Measurements from ENCODE around the gene RHBDL1. TPM values are rescaled to one million over a fixed set of nuclear protein-coding genes. Genes with fewer than 3 reads are reported as not detected.
A peak's percentile ranks its signal among the peaks of the same experiment; 100 is the strongest.

RHBDL1 gene
- total RNA-seq, 2 donors from 2014 or later = 0.67 to 1.3 TPM

GRCh38 chr16:676913-677312, 1.4 kb downstream of the RHBDL1 start:
- H3K36me3 ChIP-seq = peaks cover 25% of the 10 kb centered on the region
- H3K9me3 ChIP-seq = no peaks in the 10 kb centered on the region
- peaks cover 0 to 44% of the 10 kb centered on the region in 2 donors for H3K4me1 ChIP-seq
- H3K4me3 ChIP-seq = no peak overlapping the region
- DNase-seq (ENCODE audit: low spot score) = no peak
- H3K27ac ChIP-seq = no peak overlapping the region
- no peaks in the 10 kb centered on the region for H3K27me3 ChIP-seq
- TF ChIP-seq, protein P1, sequence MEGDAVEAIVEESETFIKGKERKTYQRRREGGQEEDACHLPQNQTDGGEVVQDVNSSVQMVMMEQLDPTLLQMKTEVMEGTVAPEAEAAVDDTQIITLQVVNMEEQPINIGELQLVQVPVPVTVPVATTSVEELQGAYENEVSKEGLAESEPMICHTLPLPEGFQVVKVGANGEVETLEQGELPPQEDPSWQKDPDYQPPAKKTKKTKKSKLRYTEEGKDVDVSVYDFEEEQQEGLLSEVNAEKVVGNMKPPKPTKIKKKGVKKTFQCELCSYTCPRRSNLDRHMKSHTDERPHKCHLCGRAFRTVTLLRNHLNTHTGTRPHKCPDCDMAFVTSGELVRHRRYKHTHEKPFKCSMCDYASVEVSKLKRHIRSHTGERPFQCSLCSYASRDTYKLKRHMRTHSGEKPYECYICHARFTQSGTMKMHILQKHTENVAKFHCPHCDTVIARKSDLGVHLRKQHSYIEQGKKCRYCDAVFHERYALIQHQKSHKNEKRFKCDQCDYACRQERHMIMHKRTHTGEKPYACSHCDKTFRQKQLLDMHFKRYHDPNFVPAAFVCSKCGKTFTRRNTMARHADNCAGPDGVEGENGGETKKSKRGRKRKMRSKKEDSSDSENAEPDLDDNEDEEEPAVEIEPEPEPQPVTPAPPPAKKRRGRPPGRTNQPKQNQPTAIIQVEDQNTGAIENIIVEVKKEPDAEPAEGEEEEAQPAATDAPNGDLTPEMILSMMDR (IDR thresholded peaks at IDR 0.05) = no peak

DNA sequence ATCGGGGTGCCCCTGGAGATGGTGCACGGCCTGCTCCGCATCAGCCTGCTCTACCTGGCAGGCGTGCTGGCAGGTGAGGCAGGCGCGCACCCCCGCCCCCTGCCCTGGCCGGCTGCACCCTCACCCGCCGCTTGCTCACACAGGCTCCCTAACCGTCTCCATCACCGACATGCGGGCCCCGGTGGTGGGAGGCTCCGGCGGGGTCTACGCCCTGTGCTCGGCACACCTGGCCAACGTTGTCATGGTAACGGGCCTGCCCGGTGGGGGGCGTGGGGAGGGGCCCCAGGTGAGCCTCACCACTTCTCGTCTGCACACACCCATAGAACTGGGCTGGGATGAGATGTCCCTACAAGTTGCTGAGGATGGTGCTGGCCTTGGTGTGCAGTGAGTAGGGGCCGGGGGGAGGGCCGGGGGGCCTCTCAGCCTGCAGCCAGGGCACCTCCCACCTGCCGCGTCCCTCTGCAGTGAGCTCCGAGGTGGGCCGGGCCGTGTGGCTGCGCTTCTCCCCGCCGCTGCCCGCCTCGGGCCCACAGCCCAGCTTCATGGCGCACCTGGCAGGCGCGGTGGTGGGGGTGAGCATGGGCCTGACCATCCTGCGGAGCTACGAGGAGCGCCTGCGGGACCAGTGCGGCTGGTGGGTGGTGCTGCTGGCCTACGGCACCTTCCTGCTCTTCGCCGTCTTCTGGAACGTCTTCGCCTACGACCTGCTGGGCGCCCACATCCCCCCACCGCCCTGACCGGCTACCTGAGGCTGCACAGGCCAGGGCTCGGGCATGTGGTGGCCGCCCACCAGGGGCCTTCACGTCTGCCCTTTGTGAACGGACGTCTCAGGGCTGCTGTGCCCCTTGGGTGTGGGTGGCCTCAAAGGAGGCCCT, 2.1 kb downstream of the RHBDL1 start:
- H3K4me3 ChIP-seq = no peak overlapping the region
- no peak overlapping the region for H3K27ac ChIP-seq
- peaks cover 25% of the 10 kb centered on the region for H3K36me3 ChIP-seq
- TF ChIP-seq, protein P1 (IDR thresholded peaks at IDR 0.05) = no peak
- H3K4me1 ChIP-seq = peaks cover 0 to 51% of the 10 kb centered on the region in 2 donors
- H3K27me3 ChIP-seq = no peaks in the 10 kb centered on the region
- no peak for DNase-seq (ENCODE audit: low spot score)
- H3K9me3 ChIP-seq = no peaks in the 10 kb centered on the region

GRCh38 chr16:678209-678857, 2.9 kb downstream of the RHBDL1 start:
- H3K27me3 ChIP-seq = no peaks in the 10 kb centered on the region
- H3K36me3 ChIP-seq = peaks cover 23% of the 10 kb centered on the region
- no peak overlapping the region for H3K27ac ChIP-seq
- no peaks in the 10 kb centered on the region for H3K9me3 ChIP-seq
- H3K4me1 ChIP-seq = peaks cover 0 to 58% of the 10 kb centered on the region in 2 donors
- DNase-seq (ENCODE audit: low spot score) = no peak
- TF ChIP-seq, protein P1 (IDR thresholded peaks at IDR 0.05) = no peak
- no peak overlapping the region for H3K4me3 ChIP-seq

- TF ChIP-seq, protein P1 (IDR thresholded peaks at IDR 0.05) = no peak
- peak overlapping the region; percentile 44 to 82 for H3K4me3 ChIP-seq
- peak; percentile 74 for DNase-seq (ENCODE audit: low spot score)
- H3K36me3 ChIP-seq = peaks cover 20% of the 10 kb centered on the region
- peaks cover 0 to 63% of the 10 kb centered on the region in 2 donors for H3K4me1 ChIP-seq
- no peaks in the 10 kb centered on the region for H3K9me3 ChIP-seq
- no peaks in the 10 kb centered on the region for H3K27me3 ChIP-seq
- peak overlapping the region; percentile 95 to 99 for H3K27ac ChIP-seq
Measured at GRCh38 chr16:678858-679813, 3.7 kb downstream of the RHBDL1 start.

GRCh38 chr16:679814-680624, 4.5 kb downstream of the RHBDL1 start, which contains the start of gene STUB1:
Gene STUB1 (plus strand): TSS chr16:680410. CDS start chr16:680526, 116 bp downstream.
- H3K4me3 ChIP-seq = peak within 1 kb of the TSS; percentile 82 to 88
- peak; percentile 80 for DNase-seq (ENCODE audit: low spot score)
- H3K27ac ChIP-seq = peak within 1 kb of the TSS; percentile 95 to 99
- TF ChIP-seq, protein P1 (IDR thresholded peaks at IDR 0.05) = no peak
- H3K9me3 ChIP-seq = no peaks in the 10 kb centered on the region
- H3K27me3 ChIP-seq = no peaks in the 10 kb centered on the region
- peaks cover 0 to 61% of the 10 kb centered on the region in 2 donors for H3K4me1 ChIP-seq
- peaks cover 20% of the 10 kb centered on the region for H3K36me3 ChIP-seq

Data from right atrium auricular region (tissue), 2 donors.